GM13977 (cell line): ENCODE measurements around the gene CELSR2.

ENCODE experiments used
- DNase-seq: peaks from one replicate; pipeline ENCODE4 v3.0.0; 2012; ENCODE audit warnings: low spot score
- in situ Hi-C: fragments of 300-500 bp; cut with MboI; formaldehyde crosslinking; loops from one replicate; pipeline ENCODE4 v1.12.0; 2022; ENCODE audit warnings: low sequenced_read_pairs, low pct_unique_long_range_greater_than_20kb, mixed read lengths, inconsistent platforms; ENCODE audit not compliant: unreplicated experiment
- TF ChIP-seq, protein P1 (sequence below): IDR thresholded peaks from 2 replicates; pipeline ENCODE4 v1.5.1; 2012; ENCODE audit warnings: mild to moderate bottlenecking, control low read depth; ENCODE audit not compliant: insufficient read depth; ENCODE audit errors: extremely low read depth, missing control alignments

CELSR2 gene

GRCh38 chr1:109295712-109296415 lies 46.5 kb downstream of the CELSR2 start:
- in situ Hi-C loops: no loop called here
- no peak for DNase-seq
- TF ChIP-seq, protein P1, sequence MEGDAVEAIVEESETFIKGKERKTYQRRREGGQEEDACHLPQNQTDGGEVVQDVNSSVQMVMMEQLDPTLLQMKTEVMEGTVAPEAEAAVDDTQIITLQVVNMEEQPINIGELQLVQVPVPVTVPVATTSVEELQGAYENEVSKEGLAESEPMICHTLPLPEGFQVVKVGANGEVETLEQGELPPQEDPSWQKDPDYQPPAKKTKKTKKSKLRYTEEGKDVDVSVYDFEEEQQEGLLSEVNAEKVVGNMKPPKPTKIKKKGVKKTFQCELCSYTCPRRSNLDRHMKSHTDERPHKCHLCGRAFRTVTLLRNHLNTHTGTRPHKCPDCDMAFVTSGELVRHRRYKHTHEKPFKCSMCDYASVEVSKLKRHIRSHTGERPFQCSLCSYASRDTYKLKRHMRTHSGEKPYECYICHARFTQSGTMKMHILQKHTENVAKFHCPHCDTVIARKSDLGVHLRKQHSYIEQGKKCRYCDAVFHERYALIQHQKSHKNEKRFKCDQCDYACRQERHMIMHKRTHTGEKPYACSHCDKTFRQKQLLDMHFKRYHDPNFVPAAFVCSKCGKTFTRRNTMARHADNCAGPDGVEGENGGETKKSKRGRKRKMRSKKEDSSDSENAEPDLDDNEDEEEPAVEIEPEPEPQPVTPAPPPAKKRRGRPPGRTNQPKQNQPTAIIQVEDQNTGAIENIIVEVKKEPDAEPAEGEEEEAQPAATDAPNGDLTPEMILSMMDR: no peak

DNA sequence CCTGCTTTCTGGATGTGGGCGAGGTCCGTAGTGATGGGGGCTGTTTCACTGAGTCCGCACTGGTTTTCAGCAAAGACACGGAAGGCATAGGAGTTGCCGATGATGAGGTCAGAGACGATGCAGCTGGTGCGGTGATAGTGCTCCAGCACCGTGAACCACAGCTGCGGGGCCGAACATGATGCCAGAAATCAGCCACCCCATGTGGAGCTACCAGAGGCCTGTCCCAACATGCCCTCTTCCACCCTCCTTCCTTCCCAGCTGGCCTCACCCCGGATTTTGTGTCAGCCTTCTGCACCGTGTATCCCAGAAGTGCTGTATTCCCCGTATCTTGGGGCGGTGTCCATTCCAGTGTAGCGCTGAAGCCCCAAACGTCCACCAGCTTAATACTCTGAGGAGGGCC lies 47.4 kb downstream of the CELSR2 start:
- TF ChIP-seq, protein P1: no peak
- no peak for DNase-seq
- in situ Hi-C loops: no loop called here

- in situ Hi-C loops: no loop called here
- TF ChIP-seq, protein P1: no peak
- peak; percentile 46 for DNase-seq
Measured at GRCh38 chr1:109298666-109299557, 49.6 kb downstream of the CELSR2 start.

GRCh38 chr1:109299558-109300343 lies 50.4 kb downstream of the CELSR2 start:
- in situ Hi-C loops: no loop called here
- TF ChIP-seq, protein P1: no peak
- no peak for DNase-seq

- in situ Hi-C loops: no loop called here
- TF ChIP-seq, protein P1: no peak
- DNase-seq: no peak
Measured at GRCh38 chr1:109300650-109301151, 51.4 kb downstream of the CELSR2 start.

DNA sequence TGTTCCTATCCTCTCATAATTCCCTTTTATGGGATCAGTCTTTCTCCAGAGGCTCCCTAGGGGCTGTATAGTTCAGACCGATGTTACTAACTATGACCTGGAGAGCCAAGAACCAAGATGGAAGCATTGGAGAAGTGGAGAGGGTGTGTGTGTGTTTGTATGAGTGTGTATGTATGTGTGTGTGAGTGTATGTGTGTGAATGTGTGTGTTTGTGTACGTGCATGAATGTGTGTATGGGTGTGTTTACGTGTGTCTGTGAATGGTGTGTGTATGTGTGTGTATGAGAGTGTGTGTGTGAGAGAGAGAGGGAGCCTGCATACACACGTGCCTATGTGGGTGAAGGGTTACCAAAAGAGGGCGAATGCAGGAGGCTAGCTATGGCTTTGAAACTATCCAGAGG lies 52.5 kb downstream of the CELSR2 start:
- DNase-seq: no peak
- in situ Hi-C loops: no loop called here
- TF ChIP-seq, protein P1: no peak
